Activated naive CD8-positive, alpha-beta T cell treated with anti-CD3 and anti-CD28 coated beads, Interleukin-2, amount 10 ng/mL, durations not matched to agents 7 days and 5 days (primary cell): Measurements from ENCODE around the gene LMNA. TPM values are rescaled to one million over a fixed set of nuclear protein-coding genes. Genes with fewer than 3 reads are reported as not detected.
A peak's percentile ranks its signal among the peaks of the same experiment; 100 is the strongest.

Source experiments
- ATAC-seq: fragments of 150-1000 bp; cut with Tn5 transposase; one replicate; pipeline ENCODE4 v1.10.0; 2021; ENCODE audit warnings: low read depth, moderate library complexity
- POLR2A ChIA-PET: fragments of 350-600 bp; sonication (Branson Sonifier 250); formaldehyde crosslinking; loops from one replicate; lab custom pipeline; 2021; ENCODE audit warnings: antibody characterized with exemption; lab: Charles Lee
- DNase-seq: peaks from one replicate; pipeline ENCODE4 v3.0.0; 2021
- H3K27ac Mint-ChIP-seq: one replicate; pipeline ENCODE4 v1.8.0; 2022; ENCODE audit warnings: mild to moderate bottlenecking, mixed read lengths
- H3K27me3 Mint-ChIP-seq: one replicate; pipeline ENCODE4 v1.8.0; 2022; ENCODE audit warnings: mild to moderate bottlenecking, moderate library complexity, mixed read lengths
- H3K36me3 Mint-ChIP-seq: one replicate; pipeline ENCODE4 v1.8.0; 2021; ENCODE audit warnings: mild to moderate bottlenecking, mixed read lengths
- H3K4me1 Mint-ChIP-seq: one replicate; pipeline ENCODE4 v1.8.0; 2021; ENCODE audit warnings: mixed read lengths
- H3K4me3 Mint-ChIP-seq: one replicate; pipeline ENCODE4 v1.8.0; 2022; ENCODE audit warnings: mild to moderate bottlenecking, moderate library complexity, mixed read lengths
- H3K9me3 Mint-ChIP-seq: one replicate; pipeline ENCODE4 v1.8.0; 2021; ENCODE audit warnings: mixed read lengths
- total RNA-seq, 2 experiments: library from RNA; stranded (reverse); gene quantifications; one replicate each; pipeline ENCODE4 v1.2.3, GENCODE V29; 2021

Gene LMNA
- total RNA-seq, 2 experiments from 2014 or later: 11.7 to 13.0 TPM

GRCh38 chr1:156103521-156103947 is 11.0 kb upstream of the LMNA start:
- POLR2A ChIA-PET: interaction anchor here (1.5 kb wide), 1 partner anchor 24 kb away, joined by 10 read pairs; no protein-coding TSS in a partner anchor
- ATAC-seq (no peak), DNase-seq (no peak)
- H3K27me3 Mint-ChIP-seq: peaks cover 46% of the 10 kb centered on the region
- H3K27ac Mint-ChIP-seq: no peak overlapping the region
- H3K4me3 Mint-ChIP-seq: no peak overlapping the region
- no peaks in the 10 kb centered on the region for H3K36me3 Mint-ChIP-seq
- no peaks in the 10 kb centered on the region for H3K9me3 Mint-ChIP-seq
- peaks cover 21% of the 10 kb centered on the region for H3K4me1 Mint-ChIP-seq

DNA sequence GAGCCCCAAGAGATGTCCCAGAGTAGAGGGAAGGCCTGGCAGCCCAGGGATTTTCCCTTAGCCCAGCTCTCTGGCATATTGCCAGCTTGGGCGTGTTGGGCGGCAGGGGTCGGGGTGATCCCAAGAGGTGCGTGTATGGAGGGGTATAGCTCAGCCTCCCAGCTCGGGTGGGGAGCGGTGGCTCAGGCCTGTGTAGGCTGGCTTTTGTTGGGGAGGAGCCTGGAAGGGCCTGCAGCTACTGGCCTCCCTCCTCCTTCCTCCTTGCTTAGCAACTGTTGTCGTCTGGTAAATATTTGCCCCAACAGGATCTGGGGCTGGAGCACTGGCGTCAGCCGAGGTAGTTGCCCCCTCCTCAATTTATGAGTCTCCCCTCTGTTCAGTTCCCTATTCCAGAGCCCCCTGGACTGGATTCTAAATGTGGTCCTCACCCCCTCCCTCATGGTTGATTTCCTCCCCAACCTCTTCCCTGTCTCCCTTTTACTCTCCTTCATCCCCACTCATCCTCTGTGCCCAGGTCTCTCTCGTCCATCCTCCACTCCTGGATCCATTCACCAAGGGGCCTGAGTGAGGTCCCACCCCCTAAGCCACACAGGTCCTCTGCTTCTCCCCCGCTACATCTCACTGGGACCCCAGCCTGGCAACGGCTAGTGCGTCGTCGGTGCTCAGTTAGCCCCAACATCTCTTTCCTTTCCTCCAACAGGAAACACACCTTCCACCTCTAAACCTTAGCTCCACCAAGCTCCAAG is 10.3 kb upstream of the LMNA start:
- POLR2A ChIA-PET: interaction anchor here (0.6 to 1.0 kb wide), 2 partner anchors 16 to 21 kb away, joined by 3 read pairs; no protein-coding TSS in a partner anchor
- H3K4me3 Mint-ChIP-seq: no peak overlapping the region
- ATAC-seq (no peak), DNase-seq (no peak)
- H3K9me3 Mint-ChIP-seq: no peaks in the 10 kb centered on the region
- H3K27ac Mint-ChIP-seq: peak overlapping the region; percentile 51
- no peaks in the 10 kb centered on the region for H3K36me3 Mint-ChIP-seq
- H3K27me3 Mint-ChIP-seq: peaks cover 51% of the 10 kb centered on the region
- peaks cover 20% of the 10 kb centered on the region for H3K4me1 Mint-ChIP-seq

- Mint-ChIP-seq H3K9me3 (no peaks in the 10 kb centered on the region), H3K36me3 (no peaks in the 10 kb centered on the region), H3K27me3 (peaks cover 57% of the 10 kb centered on the region), H3K27ac (peak overlapping the region; percentile 28), H3K4me1 (peaks cover 20% of the 10 kb centered on the region), H3K4me3 (peak overlapping the region; percentile 70)
- ATAC-seq: no peak
- POLR2A ChIA-PET: interaction anchor here (0.6 to 1.2 kb wide), 3 partner anchors 15 to 89 kb away, joined by 3 read pairs; partner anchors contain the start of gene SLC25A44
- DNase-seq: no peak
These were observed 9.4 kb upstream of the LMNA start for GRCh38 chr1:156104861-156105832.

DNA sequence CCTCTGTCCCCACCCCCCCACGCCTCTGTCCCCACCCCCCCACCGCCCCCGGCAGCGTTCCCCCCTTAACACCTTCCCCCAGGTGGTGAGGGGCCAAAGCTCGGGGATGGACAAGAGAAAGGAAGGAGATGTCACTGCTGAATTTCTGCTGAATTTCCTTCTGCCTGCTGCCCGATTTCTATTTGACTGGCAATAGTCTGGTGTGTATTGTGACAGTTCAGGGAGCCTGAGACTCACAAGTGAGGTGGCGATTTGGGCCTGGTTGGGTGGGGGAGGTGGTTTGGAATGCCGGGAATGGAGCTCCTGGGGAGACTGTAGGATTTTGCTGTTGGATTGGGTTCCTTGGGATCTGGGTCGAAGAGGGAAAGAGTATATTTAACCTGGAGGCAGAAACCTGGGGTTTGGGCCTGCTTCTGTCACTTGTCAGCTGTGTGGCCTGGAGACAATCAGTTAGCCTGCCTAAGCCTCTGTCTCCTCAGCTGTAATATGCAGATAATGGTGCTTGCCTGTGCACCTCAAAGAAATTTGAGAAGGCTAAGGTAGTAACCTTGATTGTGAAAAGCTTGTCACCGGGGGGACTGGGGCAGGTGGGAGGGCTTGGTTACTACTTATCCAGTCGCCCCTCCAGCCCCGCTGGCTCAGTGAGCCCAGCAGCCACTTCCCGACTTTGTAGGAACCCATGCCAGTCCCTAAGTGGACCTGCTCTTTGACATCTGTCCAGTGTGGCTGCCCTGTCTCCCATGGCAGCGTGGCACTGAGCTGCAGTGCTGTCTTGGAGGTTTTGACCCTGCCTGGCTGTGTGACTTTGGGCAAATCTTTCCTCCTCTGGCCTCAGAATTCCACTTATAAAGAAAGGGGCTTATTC is 7.7 kb upstream of the LMNA start:
- POLR2A ChIA-PET: interaction anchor here (1.0 to 1.1 kb wide), 2 partner anchors 12 to 20 kb away, joined by 3 to 4 read pairs; no protein-coding TSS in a partner anchor
- ATAC-seq (no peak), DNase-seq (no peak)
- Mint-ChIP-seq H3K27ac (peak overlapping the region; percentile 37), H3K4me1 (peaks cover 12% of the 10 kb centered on the region), H3K27me3 (peaks cover 55% of the 10 kb centered on the region), H3K36me3 (no peaks in the 10 kb centered on the region), H3K4me3 (peak overlapping the region; percentile 5), H3K9me3 (no peaks in the 10 kb centered on the region)

DNA sequence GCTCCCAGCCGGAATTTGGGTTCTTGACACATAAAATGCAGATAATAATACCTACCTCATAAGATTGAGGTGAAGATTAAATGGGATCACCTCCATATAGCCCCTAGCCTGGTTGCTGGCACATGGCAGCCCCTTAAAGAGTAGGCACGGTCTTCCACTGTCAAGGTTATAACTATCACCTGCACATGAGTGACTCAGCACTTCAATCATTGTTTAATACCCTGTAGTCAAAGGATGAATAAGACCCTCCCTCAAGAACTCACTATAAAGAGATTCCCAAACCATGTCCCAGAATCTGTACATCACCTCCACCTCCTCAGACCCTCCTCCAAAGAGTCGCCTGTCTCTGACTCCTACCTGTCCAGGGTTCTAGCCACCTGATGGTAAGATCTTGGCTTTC is 6.5 kb upstream of the LMNA start:
- Mint-ChIP-seq H3K9me3 (no peaks in the 10 kb centered on the region), H3K27me3 (peaks cover 58% of the 10 kb centered on the region), H3K36me3 (no peaks in the 10 kb centered on the region), H3K4me3 (no peak overlapping the region), H3K27ac (no peak overlapping the region), H3K4me1 (peaks cover 10% of the 10 kb centered on the region)
- ATAC-seq (no peak), DNase-seq (no peak)
- POLR2A ChIA-PET: interaction anchor here (0.7 kb wide), 1 partner anchor 331 kb away, joined by 5 read pairs; no protein-coding TSS in a partner anchor

DNA sequence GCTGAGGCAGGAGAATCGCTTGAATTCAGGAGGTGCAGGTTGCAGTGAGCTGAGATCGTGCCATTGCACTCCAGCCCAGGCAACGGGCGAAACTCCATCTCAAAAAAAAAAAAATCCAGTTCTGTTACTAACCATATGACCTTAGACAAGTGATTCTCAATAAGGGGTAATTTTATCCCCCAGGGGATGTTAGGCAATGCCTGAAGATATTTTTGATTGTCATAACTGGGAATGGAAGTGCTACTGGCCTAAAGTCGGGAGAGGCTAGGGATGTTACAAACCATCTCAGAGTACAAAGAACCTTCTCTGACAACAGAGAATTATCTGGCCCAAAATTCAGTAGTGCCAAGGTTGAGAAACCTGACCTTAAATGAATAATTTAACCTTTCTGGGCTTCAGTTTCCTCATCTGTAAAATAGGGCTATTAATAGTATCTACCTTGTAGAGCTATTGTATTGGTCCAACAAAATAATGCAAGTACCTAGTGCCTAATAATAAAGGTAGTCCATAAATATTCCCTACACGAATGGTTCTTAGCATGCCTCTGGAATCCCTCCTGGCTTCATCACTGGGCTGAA is 5.8 kb upstream of the LMNA start:
- Mint-ChIP-seq H3K27me3 (peaks cover 62% of the 10 kb centered on the region), H3K4me3 (no peak overlapping the region), H3K9me3 (no peaks in the 10 kb centered on the region), H3K27ac (no peak overlapping the region), H3K36me3 (no peaks in the 10 kb centered on the region), H3K4me1 (peaks cover 10% of the 10 kb centered on the region)
- POLR2A ChIA-PET: interaction anchor here (1.4 kb wide), 1 partner anchor 18 kb away, joined by 3 read pairs; no protein-coding TSS in a partner anchor
- DNase-seq: no peak
- no peak for ATAC-seq

- no peak overlapping the region for H3K27ac Mint-ChIP-seq
- DNase-seq (no peak), ATAC-seq (no peak)
- H3K27me3 Mint-ChIP-seq: peaks cover 71% of the 10 kb centered on the region
- H3K9me3 Mint-ChIP-seq: no peaks in the 10 kb centered on the region
- POLR2A ChIA-PET: no interaction called here
- no peak overlapping the region for H3K4me3 Mint-ChIP-seq
- H3K36me3 Mint-ChIP-seq: no peaks in the 10 kb centered on the region
- peaks cover 7% of the 10 kb centered on the region for H3K4me1 Mint-ChIP-seq
These were observed 4.3 kb upstream of the LMNA start for GRCh38 chr1:156110252-156110651.

- Mint-ChIP-seq H3K27ac (no peak overlapping the region), H3K9me3 (no peaks in the 10 kb centered on the region), H3K27me3 (peaks cover 80% of the 10 kb centered on the region), H3K4me3 (no peak overlapping the region), H3K36me3 (no peaks in the 10 kb centered on the region), H3K4me1 (peaks cover 14% of the 10 kb centered on the region)
- DNase-seq: no peak
- no peak for ATAC-seq
- POLR2A ChIA-PET: no interaction called here
These were observed 3.1 kb upstream of the LMNA start for GRCh38 chr1:156111355-156111962.

DNA sequence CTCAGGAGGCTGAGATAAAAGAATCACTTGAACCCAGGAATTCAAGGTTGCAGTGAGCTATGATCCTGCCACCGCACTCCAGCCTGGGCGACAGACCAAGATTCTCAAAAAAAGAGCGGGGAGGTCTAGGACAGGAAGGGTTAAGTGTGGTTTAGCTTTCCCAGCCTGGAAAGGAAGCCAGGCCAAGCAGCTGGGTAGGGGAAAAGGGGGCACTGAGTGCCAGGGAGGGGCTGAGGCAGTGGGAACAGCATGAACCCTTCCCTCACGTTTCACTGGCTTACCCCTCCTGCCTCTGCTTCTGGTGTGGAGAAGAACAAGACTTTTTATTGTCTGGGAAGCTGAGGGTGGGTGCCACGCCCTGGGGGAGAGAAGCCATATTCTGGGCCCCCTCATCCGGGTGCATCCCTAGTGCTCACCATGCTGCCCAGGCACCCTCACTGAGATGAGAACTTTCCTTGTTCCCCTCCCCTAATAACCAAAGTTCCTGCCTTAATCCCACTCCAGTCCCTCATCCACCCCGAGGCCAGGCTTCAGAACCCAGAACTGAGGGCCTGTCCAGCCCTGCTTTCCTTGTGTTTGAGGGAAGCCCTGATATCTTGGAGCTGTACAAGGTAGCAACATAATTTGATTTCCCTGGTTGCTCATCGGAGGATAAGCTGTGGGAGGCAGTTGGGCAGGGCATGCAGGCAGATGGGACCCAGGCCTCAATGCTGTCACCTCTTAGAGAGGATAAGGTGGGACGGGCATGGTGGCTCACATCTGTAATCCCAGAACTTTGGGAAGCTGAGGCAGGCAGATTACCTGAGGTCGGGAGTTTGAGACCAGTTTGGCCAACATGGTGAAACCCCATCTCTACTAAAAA is 2.0 kb upstream of the LMNA start:
- H3K27me3 Mint-ChIP-seq: peaks cover 80% of the 10 kb centered on the region
- H3K27ac Mint-ChIP-seq: no peak overlapping the region
- no peaks in the 10 kb centered on the region for H3K36me3 Mint-ChIP-seq
- H3K9me3 Mint-ChIP-seq: no peaks in the 10 kb centered on the region
- ATAC-seq: no peak
- DNase-seq: no peak
- no peak overlapping the region for H3K4me3 Mint-ChIP-seq
- H3K4me1 Mint-ChIP-seq: peaks cover 11% of the 10 kb centered on the region
- POLR2A ChIA-PET: no interaction called here

DNA sequence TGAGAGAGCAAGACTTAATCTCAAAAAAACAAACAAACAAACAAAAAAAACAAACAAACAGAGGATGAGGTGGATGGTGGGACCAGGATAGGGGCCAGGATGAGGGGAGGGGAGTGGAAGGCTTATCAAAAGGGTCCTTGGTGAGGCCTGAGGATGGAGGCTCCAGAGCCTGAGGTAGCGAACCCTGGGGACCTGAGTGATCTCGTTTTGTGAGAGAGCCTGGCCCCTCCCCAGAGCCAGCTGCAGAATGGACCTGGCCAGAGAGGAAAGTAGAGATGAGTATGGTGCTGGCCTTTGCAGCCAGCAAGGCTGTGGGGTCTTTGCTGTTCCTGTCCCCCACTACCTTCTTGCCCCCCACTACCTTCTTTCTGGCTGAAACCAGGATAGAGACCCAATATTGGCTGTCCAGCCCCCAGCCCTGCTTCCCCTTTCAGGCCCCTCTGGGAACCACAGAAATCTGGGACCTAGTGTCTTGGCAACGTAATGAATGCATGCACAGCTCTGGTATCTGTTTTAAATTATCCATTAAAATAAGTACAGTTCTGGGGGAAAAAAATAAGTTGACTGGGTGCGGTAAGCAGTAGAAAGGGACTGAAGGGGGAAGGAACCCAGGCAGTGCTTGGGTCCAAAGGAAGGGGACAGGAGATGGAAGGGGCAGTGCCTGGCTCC is 1.1 kb upstream of the LMNA start:
- ATAC-seq (no peak), DNase-seq (no peak)
- Mint-ChIP-seq H3K4me3 (no peak overlapping the region), H3K27ac (no peak overlapping the region), H3K9me3 (no peaks in the 10 kb centered on the region), H3K4me1 (peaks cover 11% of the 10 kb centered on the region), H3K27me3 (peaks cover 80% of the 10 kb centered on the region), H3K36me3 (no peaks in the 10 kb centered on the region)
- POLR2A ChIA-PET: interaction anchor here (2.5 kb wide), 1 partner anchor 14 kb away, joined by 9 read pairs; no protein-coding TSS in a partner anchor
